ENCODE results near the gene RHOH.

DNA sequence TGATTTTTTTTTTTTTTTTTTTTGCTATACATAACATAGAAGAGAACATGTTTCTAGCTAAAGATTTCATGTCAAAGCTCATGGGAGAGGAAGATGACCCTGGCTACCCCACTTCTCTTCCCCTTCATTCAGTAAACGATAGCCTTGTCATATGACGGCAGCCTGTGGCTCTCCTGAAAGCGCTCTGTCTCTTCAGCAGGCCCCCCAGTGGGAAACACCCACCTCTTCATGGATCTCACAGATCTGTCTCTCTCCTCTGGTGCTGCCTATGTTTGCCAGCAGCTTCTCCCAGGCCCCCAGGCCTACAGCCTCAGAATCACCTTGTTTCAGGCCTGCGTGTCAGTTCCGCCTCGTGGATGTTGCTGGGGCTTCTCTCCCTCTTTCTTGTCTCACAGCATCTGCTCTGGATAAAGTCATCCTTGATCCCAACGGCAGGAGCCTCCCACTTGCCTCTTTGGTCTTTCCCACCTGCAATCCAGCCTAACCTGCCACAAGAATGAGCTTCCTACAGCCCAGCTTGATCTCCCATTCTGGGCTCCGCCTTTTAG is 34.6 kb downstream of the RHOH start:
- TF ChIP-seq, protein P1, sequence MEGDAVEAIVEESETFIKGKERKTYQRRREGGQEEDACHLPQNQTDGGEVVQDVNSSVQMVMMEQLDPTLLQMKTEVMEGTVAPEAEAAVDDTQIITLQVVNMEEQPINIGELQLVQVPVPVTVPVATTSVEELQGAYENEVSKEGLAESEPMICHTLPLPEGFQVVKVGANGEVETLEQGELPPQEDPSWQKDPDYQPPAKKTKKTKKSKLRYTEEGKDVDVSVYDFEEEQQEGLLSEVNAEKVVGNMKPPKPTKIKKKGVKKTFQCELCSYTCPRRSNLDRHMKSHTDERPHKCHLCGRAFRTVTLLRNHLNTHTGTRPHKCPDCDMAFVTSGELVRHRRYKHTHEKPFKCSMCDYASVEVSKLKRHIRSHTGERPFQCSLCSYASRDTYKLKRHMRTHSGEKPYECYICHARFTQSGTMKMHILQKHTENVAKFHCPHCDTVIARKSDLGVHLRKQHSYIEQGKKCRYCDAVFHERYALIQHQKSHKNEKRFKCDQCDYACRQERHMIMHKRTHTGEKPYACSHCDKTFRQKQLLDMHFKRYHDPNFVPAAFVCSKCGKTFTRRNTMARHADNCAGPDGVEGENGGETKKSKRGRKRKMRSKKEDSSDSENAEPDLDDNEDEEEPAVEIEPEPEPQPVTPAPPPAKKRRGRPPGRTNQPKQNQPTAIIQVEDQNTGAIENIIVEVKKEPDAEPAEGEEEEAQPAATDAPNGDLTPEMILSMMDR (conservative IDR thresholded peaks at IDR 0.05; ENCODE audit: low read length) = no peak
- TF ChIP-seq EZH2phosphoT487 (IDR thresholded peaks at IDR 0.05; ENCODE audit: borderline replicate concordance, low read depth, low read length) = no peak

All from OCI-LY7 (cell line).